HEK293T (cell line): Measurements from ENCODE around the gene PON1.

ENCODE experiments used
- BHLHE40 ChIP-seq: fragments of 450-650 bp; IDR thresholded peaks from 2 replicates; pipeline ENCODE4 v1.6.1; 2016; ENCODE audit warnings: mild to moderate bottlenecking, moderate library complexity, borderline replicate concordance
- ELF4 ChIP-seq: fragments of 450-650 bp; IDR thresholded peaks from 2 replicates; pipeline ENCODE4 v1.6.1; 2017; ENCODE audit warnings: antibody characterized with exemption
- FOXA1 ChIP-seq: fragments of 450-650 bp; IDR thresholded peaks from 2 replicates; pipeline ENCODE4 v1.6.1; 2016; ENCODE audit warnings: mild to moderate bottlenecking
- FOXK2 ChIP-seq: fragments of 450-650 bp; IDR thresholded peaks from 2 replicates; pipeline ENCODE4 v1.6.1; 2016; ENCODE audit warnings: mild to moderate bottlenecking
- HDGF ChIP-seq: fragments of 450-650 bp; IDR thresholded peaks from 2 replicates; pipeline ENCODE4 v1.6.1; 2017; ENCODE audit warnings: antibody characterized with exemption, borderline replicate concordance
- PKNOX1 ChIP-seq: fragments of 450-650 bp; IDR thresholded peaks from 2 replicates; pipeline ENCODE4 v1.6.1; 2016
- SP1 ChIP-seq: fragments of 450-650 bp; IDR thresholded peaks from 2 replicates; pipeline ENCODE4 v1.6.1; 2017
- SUZ12 ChIP-seq: fragments of 450-650 bp; IDR thresholded peaks from 2 replicates; pipeline ENCODE4 v1.6.1; 2016; ENCODE audit warnings: mild to moderate bottlenecking

GRCh38 chr7:95338832-95339231, 14.5 kb upstream of the PON1 start:
- TF ChIP-seq FOXA1 (no peak), SP1 (no peak), HDGF (no peak), PKNOX1 (no peak), BHLHE40 (no peak), ELF4 (no peak), SUZ12 (no peak), FOXK2 (no peak)
